Cerebellar cortex (tissue), 1 donor: ENCODE measurements around the gene SYTL3.
"Not testable (repeated sequence)": the region's sequence is repeated elsewhere in the genome, so short reads cannot be mapped to it uniquely, and the experiment has no call there.

Experiments used
- DNase-seq: peaks from one replicate; pipeline ENCODE4 v3.0.0-alpha.2; 2015; ENCODE audit warnings: low spot score

The SYTL3 gene

DNA sequence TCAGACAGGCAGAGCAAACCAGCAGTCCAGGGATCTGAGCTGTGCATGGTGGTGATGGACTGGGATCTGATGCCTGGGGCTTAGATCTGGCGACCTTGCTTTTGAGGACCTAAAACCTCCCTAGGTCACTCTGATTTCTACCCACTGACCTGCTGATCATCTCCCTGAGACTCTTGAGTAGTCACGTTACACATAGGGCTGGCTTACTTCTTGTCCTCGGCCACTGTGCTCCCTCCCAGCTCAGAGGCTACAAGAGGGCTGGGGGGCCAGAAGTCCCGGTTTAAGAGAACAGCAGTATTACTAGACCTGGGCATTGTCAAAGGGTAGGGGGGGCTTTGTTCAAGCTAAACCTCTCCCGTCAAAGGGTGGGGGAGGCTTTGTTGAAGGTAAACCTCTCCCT, 10.8 kb upstream of the SYTL3 start:
- no peak for DNase-seq

DNA sequence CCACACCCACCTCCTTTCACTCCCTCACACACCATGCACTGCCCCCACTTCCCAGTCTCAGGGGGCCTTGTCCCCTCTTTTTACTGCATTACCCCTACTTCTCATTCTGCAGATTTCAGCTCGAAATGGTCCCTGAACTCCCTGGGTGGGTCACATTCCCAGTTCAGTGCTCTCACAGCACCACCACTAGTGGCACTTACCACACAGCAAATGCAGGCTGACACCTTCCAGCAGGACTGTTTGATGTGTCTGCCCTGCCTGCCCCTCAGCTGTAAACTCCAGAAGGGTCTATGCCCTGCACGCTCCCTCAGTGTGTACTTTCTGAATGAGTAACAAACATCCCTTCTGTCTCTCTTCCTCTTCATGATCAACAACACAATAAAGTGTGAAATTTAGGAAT, 9.3 kb upstream of the SYTL3 start:
- no peak for DNase-seq

DNA sequence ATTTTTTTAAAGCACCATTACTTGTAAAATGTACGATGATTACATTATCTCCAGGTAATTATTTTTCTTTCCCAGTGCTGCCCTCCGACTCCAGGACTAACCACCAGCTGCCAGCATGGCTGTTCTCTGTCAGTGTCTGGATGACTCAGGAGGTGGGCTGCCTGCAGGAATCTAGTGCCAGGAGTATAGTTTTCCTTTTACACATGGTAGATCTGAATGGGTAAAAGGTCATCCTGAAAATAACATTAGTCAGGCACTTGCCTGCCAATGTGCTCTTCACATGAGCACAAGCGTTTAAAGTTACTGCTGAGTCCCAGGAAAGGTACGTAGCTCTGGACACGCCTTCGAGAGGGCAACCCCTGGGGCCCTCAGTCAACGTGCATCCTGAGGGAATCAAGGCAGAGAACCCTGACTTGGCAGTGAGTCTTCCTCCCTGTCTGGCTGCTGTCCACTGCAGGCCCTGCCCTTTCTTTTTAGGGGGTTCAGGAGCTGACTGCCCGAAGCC, 7.7 kb upstream of the SYTL3 start:
- no peak for DNase-seq

DNA sequence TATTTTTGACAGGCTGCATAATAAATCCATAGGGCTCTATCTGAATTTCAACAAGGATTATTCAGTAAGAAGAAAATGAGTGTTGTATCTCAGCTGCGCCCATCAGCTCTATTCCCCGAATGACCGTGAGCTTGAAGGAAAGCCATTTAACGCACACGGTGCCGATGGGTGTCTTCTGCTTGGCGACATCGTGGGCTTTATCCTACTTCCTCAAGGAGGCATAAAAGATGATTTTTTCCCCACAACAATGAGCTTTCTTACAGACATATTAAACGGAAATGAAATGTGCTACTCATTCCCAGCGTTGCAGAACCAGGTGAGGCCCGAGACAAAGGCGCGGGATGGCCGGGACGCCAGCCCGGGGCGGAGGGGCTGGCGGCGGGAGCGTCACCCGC, 6.0 kb upstream of the SYTL3 start:
- DNase-seq = peak; percentile 29

DNA sequence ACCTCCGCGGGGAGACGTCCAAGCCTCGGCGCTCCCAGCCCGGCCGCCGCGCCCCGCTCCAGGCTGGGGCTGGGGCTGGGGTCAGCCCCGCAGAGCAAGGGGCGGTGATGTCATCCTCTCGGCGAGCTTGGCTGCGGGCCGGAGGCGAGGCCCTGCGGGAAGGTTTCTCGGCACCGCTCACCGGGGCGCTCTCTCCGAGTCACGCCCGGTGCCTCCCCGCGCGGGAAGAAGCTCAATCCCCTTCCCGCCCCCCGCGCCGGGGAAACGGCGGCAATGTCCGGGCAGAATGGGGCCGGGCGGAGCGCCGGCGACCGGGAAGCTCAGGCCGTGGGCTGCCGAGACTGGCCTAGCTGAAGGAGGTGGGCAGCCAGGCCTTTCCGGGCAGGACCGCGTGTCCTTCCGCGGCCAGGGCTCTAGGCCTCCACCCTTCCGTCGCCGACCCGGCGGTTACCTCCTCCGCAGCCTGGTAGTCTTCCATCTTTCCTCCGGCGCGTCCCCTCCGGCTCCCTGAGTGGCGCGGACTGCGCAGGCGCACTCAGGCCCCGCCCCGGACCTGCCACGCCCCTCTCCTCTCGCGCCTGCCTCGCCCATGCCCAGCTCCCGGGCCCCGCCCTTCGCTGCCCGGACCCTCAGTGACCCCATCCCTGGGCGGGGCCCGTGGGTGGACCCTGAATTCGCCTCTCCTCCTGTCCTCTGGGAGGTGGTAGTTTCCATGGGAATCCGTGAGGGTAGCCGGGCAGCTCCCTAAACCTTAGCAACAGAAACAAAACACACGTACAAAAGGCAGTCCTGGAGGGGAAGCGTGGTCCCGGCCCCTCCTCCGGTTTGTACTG, 5.4 kb upstream of the SYTL3 start, which contains the start of gene DYNLT1:
DYNLT1 (minus strand) TSS at position 513 of the 833 bp plus-strand sequence; CDS start at position 478, 35 bp downstream.
- DNase-seq = peak; percentile 86

DNA sequence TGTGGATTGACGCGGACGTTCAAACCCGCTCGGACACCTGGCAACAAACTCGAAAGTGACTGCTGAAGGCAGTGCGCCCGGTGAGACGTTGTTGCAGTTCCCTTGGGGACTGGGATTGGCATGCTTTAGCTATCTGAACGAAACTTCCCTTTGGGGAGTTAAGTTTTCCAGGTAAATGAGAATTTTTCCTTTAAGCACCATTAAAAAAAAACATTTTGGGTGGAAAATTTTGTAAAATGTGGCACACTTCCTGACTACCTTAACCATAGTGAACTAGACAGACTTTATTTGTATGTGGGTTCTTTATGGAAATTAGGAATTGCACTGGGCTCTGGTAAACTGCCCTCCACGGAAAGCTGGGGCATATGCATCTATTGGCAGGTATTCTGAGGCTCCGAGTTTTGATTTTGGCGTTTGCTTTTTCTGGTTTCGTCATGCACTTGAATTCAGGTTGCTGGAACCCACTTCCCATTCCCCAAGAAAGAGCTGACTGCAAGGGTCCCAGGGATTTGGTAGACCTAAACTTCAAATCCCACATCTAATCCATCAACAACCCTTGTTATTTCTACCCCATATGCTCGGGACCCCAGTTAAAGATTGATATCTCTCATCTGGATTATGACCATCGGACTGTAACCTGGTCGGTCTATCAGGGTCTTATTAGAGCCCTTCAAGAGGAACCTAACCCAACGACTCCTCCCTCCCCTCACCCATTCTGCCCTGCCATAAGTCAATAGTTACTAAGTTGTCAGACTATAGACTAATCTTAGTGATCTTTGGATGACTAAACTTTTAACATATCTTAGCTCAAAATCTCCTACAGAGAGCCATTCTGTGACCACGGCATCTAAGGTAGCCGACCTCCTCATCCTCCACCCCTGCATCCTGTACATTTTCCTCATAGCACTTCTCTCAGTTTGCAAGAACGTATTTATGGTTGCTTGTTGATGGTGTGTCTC, 4.5 kb upstream of the SYTL3 start:
- DNase-seq = no peak

DNA sequence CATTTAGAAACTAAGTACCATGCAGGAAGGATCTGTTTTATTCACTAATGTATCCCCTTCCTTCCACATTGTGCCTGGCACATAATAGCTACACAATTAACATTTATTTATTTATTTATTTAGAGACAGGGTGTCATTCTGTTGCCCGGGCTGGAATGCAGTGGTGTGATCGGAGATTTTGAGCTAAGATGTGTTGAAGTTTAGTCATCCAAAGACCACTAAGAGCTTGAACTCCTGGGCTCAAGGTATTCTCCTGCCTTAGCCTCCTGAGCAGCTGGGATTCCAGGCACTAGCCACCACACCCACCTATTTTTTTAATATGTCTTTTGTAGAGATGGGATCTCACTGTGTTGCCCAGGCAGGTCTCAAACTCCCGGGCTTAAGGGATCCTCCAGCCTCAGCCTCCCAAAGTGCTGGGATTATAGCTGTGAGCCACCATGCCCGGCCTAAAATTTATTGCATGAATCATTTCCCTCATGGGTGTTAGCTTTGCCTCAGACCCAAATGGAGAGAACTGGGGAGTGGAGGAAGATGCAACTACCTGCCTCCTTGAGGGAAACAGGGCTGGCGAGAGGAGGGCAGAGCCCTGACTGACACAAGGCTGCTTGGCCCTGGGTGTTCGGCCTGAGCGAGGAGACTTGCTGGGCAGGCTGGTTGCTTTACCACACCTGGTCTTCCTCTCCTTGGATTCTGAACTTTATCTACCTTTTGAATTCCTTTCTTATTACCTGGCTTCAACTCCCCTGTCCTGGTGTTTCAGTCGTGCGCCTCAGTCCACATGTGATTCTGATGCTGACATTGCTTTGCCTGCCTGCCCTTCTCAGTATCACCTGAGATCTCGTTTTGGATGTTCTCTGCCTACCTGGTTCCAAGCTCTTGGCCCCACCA, 3.6 kb upstream of the SYTL3 start:
- no peak for DNase-seq

DNA sequence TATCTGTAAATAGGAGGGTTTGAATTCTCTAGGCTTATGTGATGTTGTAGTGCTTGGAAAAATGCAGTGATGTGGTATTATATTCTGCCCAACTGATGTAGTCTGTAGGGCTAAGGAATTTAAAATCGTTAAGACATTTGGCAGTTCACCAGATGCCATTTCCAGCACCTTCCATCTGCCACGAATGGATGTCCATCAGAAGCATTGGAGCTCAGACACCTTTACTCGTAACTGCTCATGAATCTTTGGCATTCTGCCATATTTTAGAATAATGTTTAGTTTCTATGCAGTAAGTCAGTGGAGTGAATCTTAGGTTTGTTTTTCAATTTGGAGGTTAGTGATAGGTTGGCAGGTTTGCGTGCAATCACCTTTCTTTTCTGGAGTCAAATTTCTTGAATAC, 2.4 kb upstream of the SYTL3 start:
- DNase-seq = no peak

DNA sequence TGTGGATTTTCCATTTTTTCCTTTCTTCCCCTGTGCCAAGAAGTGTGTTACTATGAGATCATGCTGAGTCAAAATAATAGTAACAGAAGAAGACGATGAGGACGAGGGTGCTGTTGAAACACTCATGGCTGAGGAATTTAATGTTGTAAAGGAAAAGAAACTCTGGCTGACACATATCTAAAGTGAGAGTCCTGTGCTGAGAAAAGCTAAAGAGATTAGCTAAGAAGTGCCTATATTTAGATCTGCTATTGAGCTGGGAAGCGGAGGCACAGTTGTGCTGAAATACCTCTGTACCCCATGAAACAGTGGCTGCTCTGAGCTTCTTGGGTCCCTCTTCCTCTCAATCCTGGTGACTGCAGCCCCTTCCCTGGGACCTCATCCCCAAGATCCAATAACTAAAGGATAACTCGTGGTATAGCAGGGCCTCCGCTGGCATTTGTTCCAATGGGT, 1.1 kb upstream of the SYTL3 start:
- no peak for DNase-seq

DNA sequence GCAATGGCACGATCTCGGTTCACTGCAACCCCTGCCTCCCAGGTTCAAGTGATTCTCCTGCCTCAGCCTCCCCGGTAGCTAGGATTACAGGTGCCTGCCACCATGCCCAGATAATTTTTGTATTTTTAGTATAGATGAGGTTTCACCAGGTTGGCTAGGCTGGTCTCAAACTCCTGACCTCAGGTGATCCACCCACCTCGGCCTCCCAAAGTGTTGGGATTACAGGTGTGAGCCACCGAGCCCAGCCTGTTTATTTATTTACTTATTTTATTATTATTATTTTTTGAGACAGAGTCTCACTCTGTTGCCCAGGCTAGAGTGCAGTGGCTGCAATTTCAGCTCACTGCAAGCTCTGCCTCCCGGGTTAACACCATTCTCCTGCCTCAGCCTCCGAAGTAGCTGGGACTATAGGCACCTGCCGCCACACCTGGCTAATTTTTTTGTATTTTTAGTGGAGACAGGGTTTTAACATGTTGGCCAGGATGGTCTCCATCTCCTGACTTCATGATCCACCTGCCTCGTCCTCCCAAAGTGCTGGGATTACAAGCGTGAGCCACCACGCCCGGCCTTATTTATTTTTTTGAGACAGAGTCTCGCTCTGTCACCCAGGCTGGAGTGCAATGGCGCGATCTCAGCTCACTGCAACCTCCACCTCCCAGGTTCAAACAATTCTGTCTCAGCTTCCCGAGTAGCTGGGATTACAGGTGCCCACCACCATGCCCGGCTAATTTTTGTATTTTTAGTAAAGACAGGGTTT, 2.3 kb downstream of the SYTL3 start:
- not testable (repeated sequence) for DNase-seq

DNA sequence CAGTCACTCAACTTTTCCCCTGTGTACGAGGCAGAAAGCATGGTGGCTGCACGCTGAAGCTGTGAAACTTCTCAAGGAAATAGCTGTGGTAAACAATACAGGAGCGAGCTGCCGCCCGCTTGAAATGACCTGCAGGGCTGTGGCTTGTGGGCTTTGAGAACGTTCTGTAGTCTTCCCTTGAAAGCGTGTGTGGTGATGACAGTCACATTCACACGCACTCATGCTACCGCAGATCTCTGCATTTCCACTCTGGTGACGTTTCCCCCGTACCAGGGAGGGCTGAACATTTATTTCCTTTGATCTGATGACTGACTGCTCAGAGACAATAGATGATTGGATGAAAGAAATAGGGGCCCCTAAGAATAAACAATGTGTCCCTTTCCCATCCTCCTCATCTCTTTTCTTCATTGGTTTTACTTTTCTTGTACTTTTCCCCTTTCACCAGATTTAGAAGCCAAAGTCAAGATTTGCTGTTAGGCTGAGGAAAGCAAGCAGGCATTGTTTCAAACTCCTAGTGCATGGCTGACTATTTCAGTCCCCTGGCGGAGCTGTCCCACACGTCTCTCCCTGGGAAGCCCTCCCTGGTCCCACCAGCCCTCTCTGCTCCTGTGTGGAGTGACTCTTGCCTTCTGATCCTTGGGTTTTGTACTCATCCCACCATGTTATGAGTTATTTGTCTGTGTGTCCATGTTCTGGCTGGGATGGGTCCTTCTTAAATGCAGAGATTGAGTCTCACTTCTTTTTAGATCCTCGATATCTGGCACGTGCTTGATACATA, 3.9 kb downstream of the SYTL3 start:
- no peak for DNase-seq

DNA sequence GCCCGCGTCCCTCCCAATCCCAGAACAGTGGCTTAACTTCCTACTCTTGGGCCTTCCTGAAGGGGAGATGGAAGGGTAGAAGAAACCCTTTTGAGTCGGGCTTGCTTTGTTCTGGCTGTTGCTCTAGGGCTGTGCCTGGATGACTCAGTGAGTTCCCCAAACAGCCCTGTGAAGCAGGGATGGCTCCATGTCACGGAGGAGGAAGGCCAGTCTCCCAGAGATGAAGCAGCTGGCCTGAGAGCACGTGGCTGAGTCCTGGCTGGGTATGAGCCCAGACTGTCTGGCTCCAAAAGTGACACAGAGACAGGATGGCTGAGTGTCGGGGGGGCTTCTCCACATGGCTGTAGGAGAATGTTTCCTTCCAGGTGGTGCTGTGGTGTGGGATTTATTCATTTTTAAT, 4.6 kb downstream of the SYTL3 start:
- peak; percentile 79 for DNase-seq

DNA sequence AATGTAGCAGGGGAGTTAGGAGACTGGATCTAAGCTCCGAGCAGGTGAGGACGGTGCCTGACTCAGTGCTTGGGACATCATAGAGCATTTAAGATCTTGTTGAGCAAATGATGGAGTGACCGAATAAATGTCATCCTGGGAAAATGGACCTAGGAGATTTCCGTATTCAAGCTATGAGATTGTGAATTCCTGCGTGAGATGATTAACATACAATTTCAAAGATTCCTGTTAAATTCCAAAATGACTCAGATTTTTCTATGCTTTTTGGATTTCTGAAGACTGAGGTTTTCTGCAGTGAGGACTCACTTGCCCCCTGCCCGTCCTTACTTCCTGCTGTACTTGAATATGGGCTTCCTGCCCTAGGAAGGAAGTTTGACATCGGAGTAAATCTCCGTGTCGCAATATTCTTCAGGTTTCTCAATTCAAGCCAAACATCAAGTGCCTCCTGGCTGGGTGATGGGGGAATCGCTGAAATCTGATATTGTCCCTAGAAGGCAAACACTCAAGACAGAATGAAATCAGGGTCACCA, 5.2 kb downstream of the SYTL3 start:
- no peak for DNase-seq

DNA sequence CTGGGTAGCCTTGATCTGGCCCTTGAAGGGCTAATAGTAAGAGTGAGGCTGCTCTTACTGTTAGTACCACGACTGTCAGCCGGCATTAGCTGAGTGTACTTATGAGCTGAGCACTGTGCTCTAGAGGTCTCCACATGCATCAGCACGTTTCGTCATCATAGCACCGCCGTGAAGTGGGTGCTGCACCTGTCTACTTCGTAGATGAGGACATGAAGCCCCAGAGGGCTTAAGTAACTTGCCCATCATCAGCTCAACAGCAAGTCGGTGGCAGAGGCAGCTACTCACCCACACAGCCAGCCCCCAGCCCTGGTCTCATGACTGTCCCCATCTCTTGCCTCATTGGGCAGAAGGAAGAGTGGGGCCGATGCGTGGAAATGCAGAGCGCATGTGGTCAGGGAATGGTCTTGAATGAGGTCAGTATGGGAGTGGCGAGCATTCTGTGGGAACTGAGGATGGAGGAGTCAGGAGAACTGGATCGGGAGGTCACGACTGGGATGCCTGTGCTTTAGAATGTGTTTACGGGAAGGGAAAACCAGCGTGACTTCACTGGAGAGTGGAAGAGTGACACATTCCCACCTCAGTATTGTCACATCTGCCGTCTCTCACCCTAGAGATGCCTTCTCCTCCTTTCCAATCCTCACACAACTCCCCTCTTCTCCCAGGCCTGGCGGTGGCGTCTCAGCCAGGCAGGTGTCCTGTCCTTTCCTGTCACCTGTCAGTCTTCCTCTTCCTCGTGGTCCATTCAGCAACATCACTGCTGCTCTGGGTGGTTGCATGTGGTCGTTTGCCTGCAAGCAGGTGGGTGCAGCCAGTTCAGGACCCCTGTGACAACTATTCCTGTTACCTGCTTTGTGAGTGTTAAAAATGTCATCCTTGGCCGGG, 6.0 kb downstream of the SYTL3 start:
- no peak for DNase-seq

DNA sequence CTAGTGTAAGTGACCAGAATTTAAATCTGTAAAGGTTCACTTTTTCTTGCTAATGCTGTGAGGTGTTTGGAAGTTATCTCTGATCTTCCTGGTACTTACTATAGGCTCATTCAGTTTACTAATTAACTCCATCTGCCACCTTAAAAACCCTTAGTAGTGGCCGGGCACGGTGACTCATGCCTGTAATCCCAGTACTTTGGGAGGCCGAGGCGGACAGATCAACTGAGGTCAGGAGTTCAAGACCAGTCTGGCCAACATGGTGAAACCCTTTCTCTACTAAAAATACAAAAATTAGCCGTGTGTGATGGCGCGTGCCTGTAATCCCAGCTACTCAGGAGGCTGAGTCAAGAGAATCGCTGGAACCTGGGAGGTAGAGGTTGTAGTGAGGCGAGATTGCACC, 7.1 kb downstream of the SYTL3 start:
- not testable (repeated sequence) for DNase-seq

DNA sequence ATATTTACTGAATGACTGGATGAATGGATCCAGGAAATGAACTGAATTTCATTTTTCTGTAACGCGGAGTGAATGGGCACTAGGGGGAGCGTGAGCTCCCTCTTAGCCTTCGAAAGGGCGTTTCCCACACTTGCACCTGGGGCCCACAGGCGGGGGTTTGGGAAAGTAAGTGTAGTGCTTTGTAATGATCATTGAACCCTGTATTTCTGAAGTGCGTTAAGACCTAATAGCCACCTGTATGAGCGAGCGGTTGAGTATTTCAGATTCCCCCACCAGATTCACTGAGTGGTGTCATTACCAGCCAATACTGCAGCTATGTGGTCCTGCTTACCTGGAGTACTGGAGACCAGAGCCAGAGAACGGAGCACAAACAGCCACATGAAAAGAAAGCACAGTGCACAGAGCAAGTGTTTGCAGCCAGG, 10.5 kb downstream of the SYTL3 start:
- DNase-seq = no peak

DNA sequence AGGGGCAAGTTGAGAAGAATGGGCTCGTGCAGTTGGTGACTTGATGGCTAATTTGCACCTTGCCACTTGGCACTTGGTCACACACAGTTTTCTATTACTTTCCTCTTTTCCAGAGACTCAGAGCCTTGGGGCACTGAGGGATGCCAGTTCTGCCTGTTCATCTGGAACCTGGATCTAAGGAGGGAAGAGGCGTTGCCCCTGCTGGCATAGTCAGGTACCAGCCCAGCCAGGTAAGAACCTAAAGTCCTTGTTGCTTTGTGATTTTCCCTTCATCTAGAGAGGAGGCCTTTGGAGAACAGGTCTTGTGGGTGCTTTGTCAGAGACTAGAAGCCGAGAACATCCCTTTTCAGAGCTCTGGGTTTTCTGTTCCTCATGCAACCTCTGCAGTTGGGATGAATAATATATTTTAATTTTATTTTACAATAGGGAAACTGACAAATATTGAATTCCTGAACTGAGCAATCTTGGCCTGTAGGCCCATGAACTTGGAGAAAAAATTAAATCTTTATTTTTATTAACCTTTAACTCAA, 11.4 kb downstream of the SYTL3 start:
- DNase-seq = no peak

DNA sequence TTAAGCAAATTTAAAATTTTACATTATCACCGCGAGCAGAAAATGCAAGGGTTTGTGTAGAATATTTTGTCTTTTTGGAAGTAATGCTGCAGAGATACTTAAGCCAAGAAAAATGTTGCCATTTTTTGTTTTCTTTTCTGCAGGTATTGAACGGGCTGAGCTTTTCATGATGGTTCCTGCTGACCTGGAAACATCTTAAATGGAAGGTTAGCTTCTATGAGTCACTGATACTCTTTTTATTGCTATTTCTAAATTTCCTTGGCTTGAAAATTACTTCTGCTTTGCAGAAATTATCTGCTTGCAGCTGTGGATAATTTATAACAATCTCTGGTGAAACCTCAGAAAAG, 12.7 kb downstream of the SYTL3 start:
- DNase-seq = no peak
